ENCODE measurements around the gene ZNF182.
"Not testable (repeated sequence)": the region's sequence is repeated elsewhere in the genome, so short reads cannot be mapped to it uniquely, and the experiment has no call there.

ZNF182 gene

DNA sequence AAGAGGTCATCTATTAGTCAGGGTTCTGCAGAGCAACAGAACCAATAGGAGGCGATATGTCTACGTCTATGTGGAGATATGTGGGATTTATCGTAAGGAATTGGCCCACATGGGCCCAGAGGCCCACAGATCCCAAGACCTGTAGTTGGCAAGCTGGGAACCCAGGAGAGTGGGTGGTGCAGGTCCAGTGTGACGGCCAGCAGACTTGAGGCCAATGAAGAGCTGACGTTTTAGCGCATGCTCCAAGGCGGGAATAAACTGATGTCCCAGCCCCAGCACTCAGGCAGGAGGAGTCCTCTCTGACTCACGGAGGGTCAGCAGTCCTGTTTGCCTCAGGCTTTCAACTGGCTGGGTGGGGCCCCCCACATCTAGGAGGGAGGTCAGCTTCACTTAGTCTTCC, 24.3 kb upstream of the ZNF182 start:
- TF ChIP-seq, protein P1, sequence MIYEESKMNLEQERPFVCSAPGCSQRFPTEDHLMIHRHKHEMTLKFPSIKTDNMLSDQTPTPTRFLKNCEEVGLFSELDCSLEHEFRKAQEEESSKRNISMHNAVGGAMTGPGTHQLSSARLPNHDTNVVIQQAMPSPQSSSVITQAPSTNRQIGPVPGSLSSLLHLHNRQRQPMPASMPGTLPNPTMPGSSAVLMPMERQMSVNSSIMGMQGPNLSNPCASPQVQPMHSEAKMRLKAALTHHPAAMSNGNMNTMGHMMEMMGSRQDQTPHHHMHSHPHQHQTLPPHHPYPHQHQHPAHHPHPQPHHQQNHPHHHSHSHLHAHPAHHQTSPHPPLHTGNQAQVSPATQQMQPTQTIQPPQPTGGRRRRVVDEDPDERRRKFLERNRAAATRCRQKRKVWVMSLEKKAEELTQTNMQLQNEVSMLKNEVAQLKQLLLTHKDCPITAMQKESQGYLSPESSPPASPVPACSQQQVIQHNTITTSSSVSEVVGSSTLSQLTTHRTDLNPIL (CRISPR knock-in tag; IDR thresholded peaks at IDR 0.05; ENCODE audit: low read depth), result no peak
- TF ChIP-seq ZFP3 (CRISPR knock-in tag; IDR thresholded peaks at IDR 0.05), result no peak
- no peak for TF ChIP-seq PPARA (CRISPR knock-in tag; IDR thresholded peaks at IDR 0.05; ENCODE audit: borderline replicate concordance)
- TF ChIP-seq ZFP30 (CRISPR knock-in tag; IDR thresholded peaks at IDR 0.05), result no peak
- TF ChIP-seq ISL1 (CRISPR knock-in tag; IDR thresholded peaks at IDR 0.05), result no peak
- no peak for TF ChIP-seq RARB (CRISPR knock-in tag; IDR thresholded peaks at IDR 0.05)
- no peak for TF ChIP-seq TOX (CRISPR knock-in tag; IDR thresholded peaks at IDR 0.05; ENCODE audit: borderline replicate concordance)
- no peak for TF ChIP-seq TSHZ2 (CRISPR knock-in tag; IDR thresholded peaks at IDR 0.05)
- no peak for TF ChIP-seq GLIS3 (CRISPR knock-in tag; IDR thresholded peaks at IDR 0.05)
- no peak for TF ChIP-seq ESRRG (CRISPR knock-in tag; IDR thresholded peaks at IDR 0.05)
- no peak for TF ChIP-seq POU6F1 (CRISPR knock-in tag; IDR thresholded peaks at IDR 0.05; ENCODE audit: borderline replicate concordance, low read depth)
- TF ChIP-seq CSDC2 (CRISPR knock-in tag; IDR thresholded peaks at IDR 0.05), result no peak
- TF ChIP-seq ZNF70 (CRISPR knock-in tag; IDR thresholded peaks at IDR 0.05), result no peak
- no peak for TF ChIP-seq ZNF565 (CRISPR knock-in tag; conservative IDR thresholded peaks at IDR 0.05; ENCODE audit: low read depth)
- ATAC-seq, result no peak

DNA sequence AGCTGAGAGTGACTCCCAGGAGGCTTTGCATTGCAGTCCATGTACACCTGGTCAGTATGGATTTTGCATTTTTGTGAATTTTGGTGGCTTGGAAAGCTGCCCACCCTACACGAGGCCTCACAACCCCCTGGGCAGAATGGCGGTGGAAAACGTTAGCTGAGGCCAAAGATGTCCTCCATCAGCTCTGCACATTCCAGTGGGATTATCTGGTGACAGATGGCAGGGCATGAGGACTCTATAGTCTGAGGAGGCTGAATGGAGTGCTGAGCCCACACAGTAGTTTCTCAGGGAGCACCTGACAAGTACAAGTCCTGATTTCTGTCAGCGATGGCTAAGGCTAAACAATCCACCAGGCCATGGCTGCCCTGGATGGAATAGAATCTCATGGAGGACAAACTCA, 23.8 kb upstream of the ZNF182 start:
- ATAC-seq, result not testable (repeated sequence)

GRCh38 chrX:48025561-48025960, 21.8 kb upstream of the ZNF182 start:
- TF ChIP-seq TOX (CRISPR knock-in tag; IDR thresholded peaks at IDR 0.05; ENCODE audit: borderline replicate concordance), result no peak
- no peak for TF ChIP-seq PPARA (CRISPR knock-in tag; IDR thresholded peaks at IDR 0.05; ENCODE audit: borderline replicate concordance)
- TF ChIP-seq ISL1 (CRISPR knock-in tag; IDR thresholded peaks at IDR 0.05), result no peak
- no peak for TF ChIP-seq ESRRG (CRISPR knock-in tag; IDR thresholded peaks at IDR 0.05)
- TF ChIP-seq ZC3H10 (CRISPR knock-in tag; IDR thresholded peaks at IDR 0.05), result no peak
- TF ChIP-seq CSRNP3 (CRISPR knock-in tag; IDR thresholded peaks at IDR 0.05), result no peak
- no peak for TF ChIP-seq BACH2 (CRISPR knock-in tag; IDR thresholded peaks at IDR 0.05; ENCODE audit: borderline replicate concordance)
- no peak for TF ChIP-seq OSR1 (CRISPR knock-in tag; IDR thresholded peaks at IDR 0.05)
- no peak for TF ChIP-seq GLIS3 (CRISPR knock-in tag; IDR thresholded peaks at IDR 0.05)
- no peak for TF ChIP-seq ZNF565 (CRISPR knock-in tag; conservative IDR thresholded peaks at IDR 0.05; ENCODE audit: low read depth)
- no peak for TF ChIP-seq ZFP3 (CRISPR knock-in tag; IDR thresholded peaks at IDR 0.05)
- TF ChIP-seq POU6F1 (CRISPR knock-in tag; IDR thresholded peaks at IDR 0.05; ENCODE audit: borderline replicate concordance, low read depth), result no peak
- TF ChIP-seq, protein P2, sequence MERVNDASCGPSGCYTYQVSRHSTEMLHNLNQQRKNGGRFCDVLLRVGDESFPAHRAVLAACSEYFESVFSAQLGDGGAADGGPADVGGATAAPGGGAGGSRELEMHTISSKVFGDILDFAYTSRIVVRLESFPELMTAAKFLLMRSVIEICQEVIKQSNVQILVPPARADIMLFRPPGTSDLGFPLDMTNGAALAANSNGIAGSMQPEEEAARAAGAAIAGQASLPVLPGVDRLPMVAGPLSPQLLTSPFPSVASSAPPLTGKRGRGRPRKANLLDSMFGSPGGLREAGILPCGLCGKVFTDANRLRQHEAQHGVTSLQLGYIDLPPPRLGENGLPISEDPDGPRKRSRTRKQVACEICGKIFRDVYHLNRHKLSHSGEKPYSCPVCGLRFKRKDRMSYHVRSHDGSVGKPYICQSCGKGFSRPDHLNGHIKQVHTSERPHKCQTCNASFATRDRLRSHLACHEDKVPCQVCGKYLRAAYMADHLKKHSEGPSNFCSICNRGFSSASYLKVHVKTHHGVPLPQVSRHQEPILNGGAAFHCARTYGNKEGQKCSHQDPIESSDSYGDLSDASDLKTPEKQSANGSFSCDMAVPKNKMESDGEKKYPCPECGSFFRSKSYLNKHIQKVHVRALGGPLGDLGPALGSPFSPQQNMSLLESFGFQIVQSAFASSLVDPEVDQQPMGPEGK (CRISPR knock-in tag; IDR thresholded peaks at IDR 0.05; ENCODE audit: borderline replicate concordance), result no peak
- TF ChIP-seq ZNF70 (CRISPR knock-in tag; IDR thresholded peaks at IDR 0.05), result no peak
- ATAC-seq, result peak; percentile 69

Measured in SK-N-SH treated with all-trans-retinoic acid at 6 μM for 48 hours (cell line).